ENCODE results near the gene PPP1R2B.

Gene PPP1R2B

GRCh38 chr5:156883316-156883875, 33.3 kb downstream of the PPP1R2B start:
- peak; percentile 4 for DNase-seq

- DNase-seq = no peak
Measured at GRCh38 chr5:156888520-156888919, 38.4 kb downstream of the PPP1R2B start.

- DNase-seq = no peak
Measured at GRCh38 chr5:156892223-156892622, 42.1 kb downstream of the PPP1R2B start.

- no peak for DNase-seq
Measured at GRCh38 chr5:156892864-156893263, 42.8 kb downstream of the PPP1R2B start.

GRCh38 chr5:156893517-156893916, 43.4 kb downstream of the PPP1R2B start:
- no peak for DNase-seq

- DNase-seq = no peak
Measured at GRCh38 chr5:156896546-156896945, 46.5 kb downstream of the PPP1R2B start.

Data from NCI-H345 (cell line).